Sigmoid colon (tissue), 7 donors: ENCODE results near the gene SPATA31E1. TPM values are rescaled to one million over a fixed set of nuclear protein-coding genes. Genes with fewer than 3 reads are reported as not detected.

Experiments
- polyA plus RNA-seq, 3 donors: library from polyadenylated mRNA; stranded (reverse); fragments of 200-250 nt; gene quantifications; one replicate each; pipeline ENCODE4 v1.2.3, GENCODE V29; 2013
- total RNA-seq, 4 donors: library from RNA; depleted of rRNA; stranded (reverse); fragments of >200 nt; gene quantifications; one replicate each; pipeline ENCODE4 v1.1.0, GENCODE V29; 2016
- donor health status: healthy with polysubstance abuse.
- donor health status: Bipolar disorder and iron deficiency.
- donor health status: healthy.

Gene SPATA31E1
- total and polyA plus RNA-seq, 7 donors: 0.01 TPM; not detected in 6

Other genes with a start within 250 kb of the SPATA31E1 start
- 100 to 1,000 TPM; 107 to 179 (median 147) TPM for gene CTSL, start 156.8 kb upstream of the SPATA31E1 start, total RNA-seq
- gene CTSL, start 156.8 kb upstream of the SPATA31E1 start, polyA plus RNA-seq: 10 to 100 TPM; 35.4 to 96.6 (median 92.1) TPM
- not detected for gene SPATA31C1, start 35.1 kb downstream of the SPATA31E1 start, total RNA-seq
- gene SPATA31C1, start 35.1 kb downstream of the SPATA31E1 start, polyA plus RNA-seq: not detected
- 1 to 10 TPM; 5.4 to 9.4 (median 7.2) TPM for gene CDK20, start 91.7 kb downstream of the SPATA31E1 start, total RNA-seq
- gene CDK20, start 91.7 kb downstream of the SPATA31E1 start, polyA plus RNA-seq: 1 to 10 TPM; 4.4 to 9.0 (median 5.8) TPM